ENCODE results near the gene TRAK1.

The TRAK1 gene

GRCh38 chr3:42229266-42229941 lies 138.2 kb downstream of the TRAK1 start:
- no peaks in the 10 kb centered on the region for H3K36me3 ChIP-seq
- H3K4me3 ChIP-seq (ENCODE audit: low read depth in 1 of 2, low read length in 1 of 2) = no peak overlapping the region
- H3K4me1 ChIP-seq (ENCODE audit: control insufficient read depth in 1 of 2, insufficient read depth in 1 of 2, low read depth in 1 of 2, low read length in 1 of 2) = peaks cover 0 to 3% of the 10 kb centered on the region in 2 experiments
- TF ChIP-seq CTCF (IDR thresholded peaks at IDR 0.05) = no peak
- no peaks in the 10 kb centered on the region for H3K27me3 ChIP-seq
- H3K27ac ChIP-seq = no peak overlapping the region
- no peaks in the 10 kb centered on the region for H3K9me3 ChIP-seq

GRCh38 chr3:42229942-42230688 lies 139.0 kb downstream of the TRAK1 start:
- peaks cover 0 to 3% of the 10 kb centered on the region in 2 experiments for H3K4me1 ChIP-seq (ENCODE audit: control insufficient read depth in 1 of 2, insufficient read depth in 1 of 2, low read depth in 1 of 2, low read length in 1 of 2)
- no peaks in the 10 kb centered on the region for H3K9me3 ChIP-seq
- H3K27ac ChIP-seq = no peak overlapping the region
- no peak for TF ChIP-seq CTCF (IDR thresholded peaks at IDR 0.05)
- no peaks in the 10 kb centered on the region for H3K36me3 ChIP-seq
- H3K4me3 ChIP-seq (ENCODE audit: low read depth in 1 of 2, low read length in 1 of 2) = no peak overlapping the region
- H3K27me3 ChIP-seq = peaks cover 1% of the 10 kb centered on the region

- Histone ChIP-seq H3K4me1 (ENCODE audit: control insufficient read depth in 1 of 2, insufficient read depth in 1 of 2, low read depth in 1 of 2, low read length in 1 of 2) (peaks cover 0 to 3% of the 10 kb centered on the region in 2 experiments), H3K27me3 (peaks cover 7% of the 10 kb centered on the region), H3K36me3 (no peaks in the 10 kb centered on the region), H3K9me3 (no peaks in the 10 kb centered on the region), H3K27ac (no peak overlapping the region), H3K4me3 (ENCODE audit: low read depth in 1 of 2, low read length in 1 of 2) (no peak overlapping the region)
- TF ChIP-seq CTCF (IDR thresholded peaks at IDR 0.05) = no peak
These were observed 139.7 kb downstream of the TRAK1 start for GRCh38 chr3:42230860-42231259.

- no peaks in the 10 kb centered on the region for H3K9me3 ChIP-seq
- H3K27ac ChIP-seq = no peak overlapping the region
- H3K4me3 ChIP-seq (ENCODE audit: low read depth in 1 of 2, low read length in 1 of 2) = no peak overlapping the region
- no peak for TF ChIP-seq CTCF (IDR thresholded peaks at IDR 0.05)
- peaks cover 7% of the 10 kb centered on the region for H3K27me3 ChIP-seq
- H3K4me1 ChIP-seq (ENCODE audit: control insufficient read depth in 1 of 2, insufficient read depth in 1 of 2, low read depth in 1 of 2, low read length in 1 of 2) = peaks cover 0 to 3% of the 10 kb centered on the region in 2 experiments
- H3K36me3 ChIP-seq = no peaks in the 10 kb centered on the region
These were observed 144.4 kb downstream of the TRAK1 start for GRCh38 chr3:42235532-42235931.

GRCh38 chr3:42236611-42237010 lies 145.5 kb downstream of the TRAK1 start:
- peaks cover 7% of the 10 kb centered on the region for H3K27me3 ChIP-seq
- H3K36me3 ChIP-seq = no peaks in the 10 kb centered on the region
- no peak overlapping the region for H3K4me3 ChIP-seq (ENCODE audit: low read depth in 1 of 2, low read length in 1 of 2)
- no peaks in the 10 kb centered on the region for H3K9me3 ChIP-seq
- H3K4me1 ChIP-seq (ENCODE audit: control insufficient read depth in 1 of 2, insufficient read depth in 1 of 2, low read depth in 1 of 2, low read length in 1 of 2) = peaks cover 0 to 3% of the 10 kb centered on the region in 2 experiments
- no peak for TF ChIP-seq CTCF (IDR thresholded peaks at IDR 0.05)
- H3K27ac ChIP-seq = no peak overlapping the region
